Measurements from ENCODE around the gene PRUNE2. TPM values are rescaled to one million over a fixed set of nuclear protein-coding genes. Genes with fewer than 3 reads are reported as not detected.

PRUNE2 gene
- total and polyA plus RNA-seq, 9 of the 15 experiments (the other 6 are each of a cell fraction or from before 2014, with no cell fraction given), result 0.05 to 0.45 (median 0.18) TPM; not detected in 1

GRCh38 chr9:76729116-76729515 is 176.8 kb downstream of the PRUNE2 start:
- H3K9me3 ChIP-seq (replicated peaks; ENCODE audit: control insufficient read depth, insufficient read depth, low read depth, low read length), result no peaks in the 10 kb centered on the region
- FAIRE-seq, result no peak
- CTCF ChIA-PET (ENCODE audit: low intra/inter-chr PET ratio), result no interaction called here
- no peak for TF ChIP-seq FOS (IDR thresholded peaks at IDR 0.05; ENCODE audit: extremely low read depth, insufficient read length)
- TF ChIP-seq HIVEP1 (CRISPR knock-in tag; IDR thresholded peaks at IDR 0.05), result no peak
- TF ChIP-seq KHSRP (IDR thresholded peaks at IDR 0.05), result no peak
- TF ChIP-seq HCFC1 (IDR thresholded peaks at IDR 0.05; ENCODE audit: low read depth, low read length), result no peak
- no peak for TF ChIP-seq DMBX1 (CRISPR knock-in tag; IDR thresholded peaks at IDR 0.05; ENCODE audit: borderline replicate concordance)
- no peak for TF ChIP-seq ZNF224 (CRISPR knock-in tag; IDR thresholded peaks at IDR 0.05)
- TF ChIP-seq CREB5 (CRISPR knock-in tag; IDR thresholded peaks at IDR 0.05), result no peak
- no peak for TF ChIP-seq EWSR1 (IDR thresholded peaks at IDR 0.05; ENCODE audit: borderline replicate concordance, low read depth, partially characterized antibody)
- no peak for TF ChIP-seq TRIM25 (IDR thresholded peaks at IDR 0.05; ENCODE audit: borderline replicate concordance)
- no peak for TF ChIP-seq DIDO1 (tag; IDR thresholded peaks at IDR 0.05; ENCODE audit: low read depth)
- TF ChIP-seq HEY1 (CRISPR knock-in tag; IDR thresholded peaks at IDR 0.05; ENCODE audit: borderline replicate concordance), result no peak
- no peak for TF ChIP-seq ZNF217 (CRISPR knock-in tag; IDR thresholded peaks at IDR 0.05)
- TF ChIP-seq ZKSCAN8 (CRISPR knock-in tag; IDR thresholded peaks at IDR 0.05), result no peak
- no peak overlapping the region for H2AFZ ChIP-seq (ENCODE audit: low read depth, low read length)
- POLR2A ChIA-PET, result interaction anchor here (1.0 kb wide), 1 partner anchor 11 kb away, joined by 3 read pairs; no protein-coding TSS in a partner anchor
- no peaks in the 10 kb centered on the region for H3K79me2 ChIP-seq (ENCODE audit: control insufficient read depth, insufficient read depth, low read length)
- ATAC-seq, result no peak
- in situ Hi-C loops (cut with MboI), result no loop called here
- no peak overlapping the region for H3K4me3 ChIP-seq
- no peak overlapping the region for H3K4me2 ChIP-seq (ENCODE audit: insufficient read depth, low read length)
- DNase-seq (ENCODE audit: extremely low read depth in 1 of 4, low spot score in 3 of 4), result no peak
- BruUV-seq (replicated peaks), result no TSS peak
- no peaks in the 10 kb centered on the region for H3K36me3 ChIP-seq (ENCODE audit: control insufficient read depth, insufficient read depth, low read length)
- WGBS (ENCODE audit: insufficient coverage, low coverage, missing lambda C conversion rate), result 0% methylated on average over 2 of the region's 3 CpGs
- no peaks in the 10 kb centered on the region for H3K4me1 ChIP-seq (replicated peaks in 1 of 2; ENCODE audit: control insufficient read depth in 2 of 2, insufficient read depth in 2 of 2, low read length in 2 of 2)
- no peak overlapping the region for H3K27ac ChIP-seq (ENCODE audit: extremely low read depth, low read depth, low read length)
- no peaks in the 10 kb centered on the region for H4K20me1 ChIP-seq (replicated peaks; ENCODE audit: control insufficient read depth, insufficient read depth, low read length)
- H3K27me3 ChIP-seq (ENCODE audit: control insufficient read depth in 2 of 2, insufficient read depth in 2 of 2, low read length in 2 of 2), result no peaks in the 10 kb centered on the region; a peak in 1 of 5 replicates
- H3K9ac ChIP-seq (ENCODE audit: insufficient read depth in 1 of 2, low read depth in 2 of 2, low read length in 2 of 2), result no peak overlapping the region
- intact Hi-C loops (cut with micrococcal nuclease), result no loop called here
- H3K9me1 ChIP-seq (ENCODE audit: control insufficient read depth, insufficient read depth, low read length), result no peaks in the 10 kb centered on the region

All from K562 (cell line).